OCI-LY7 (cell line): ENCODE measurements around the gene ABCC5.

Experiments used
- CTCF ChIP-seq: fragments of 200-600 bp; sonication (generic); conservative IDR thresholded peaks from 2 replicates; pipeline ENCODE4 v1.5.1; 2014; ENCODE audit warnings: mild to moderate bottlenecking, antibody characterized with exemption, low read length, moderate library complexity, mixed read lengths
- EZH2phosphoT487 ChIP-seq: fragments of 200-600 bp; sonication (generic); IDR thresholded peaks from 2 replicates; pipeline ENCODE4 v1.6.1; 2018; ENCODE audit warnings: low read depth, borderline replicate concordance, mild to moderate bottlenecking, mixed run types, antibody characterized with exemption, low read length, moderate library complexity, mixed read lengths

GRCh38 chr3:184016169-184016570 is 1.5 kb downstream of the ABCC5 start:
- TF ChIP-seq EZH2phosphoT487 (no peak), CTCF (no peak)
